Amygdala (tissue), 56 donors: Measurements from ENCODE around the gene GBGT1.
"Not testable (repeated sequence)": the region's sequence is repeated elsewhere in the genome, so short reads cannot be mapped to it uniquely, and the experiment has no call there.

Experiments
- DNase-seq, 56 donors: peaks; one replicate each; lab custom pipeline; 2025; lab: John Stamatoyannopoulos, UW

Gene GBGT1

GRCh38 chr9:133199648-133200321, 36.1 kb upstream of the GBGT1 start:
- peak in 5 of 56 donors; percentile 7 to 21 (median 10) for DNase-seq

DNA sequence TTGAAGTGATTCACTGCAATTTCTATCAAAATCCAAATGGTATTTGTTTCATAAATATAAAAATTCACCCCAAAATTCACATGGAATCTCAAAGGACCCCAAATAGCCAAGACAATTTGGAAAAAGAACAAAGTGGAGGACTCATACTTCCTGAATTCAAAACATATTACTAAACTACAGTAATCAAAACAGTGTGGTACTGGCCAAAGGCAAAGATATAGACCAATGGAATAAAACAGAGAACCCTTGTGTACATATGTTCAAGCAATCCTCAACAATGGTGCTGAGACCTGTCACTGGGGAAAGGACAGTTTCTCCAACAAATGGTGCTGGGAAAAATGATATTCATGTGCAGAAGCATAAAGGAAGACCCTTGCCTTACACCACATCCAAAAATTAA, 31.3 kb upstream of the GBGT1 start:
- no peak for DNase-seq

DNA sequence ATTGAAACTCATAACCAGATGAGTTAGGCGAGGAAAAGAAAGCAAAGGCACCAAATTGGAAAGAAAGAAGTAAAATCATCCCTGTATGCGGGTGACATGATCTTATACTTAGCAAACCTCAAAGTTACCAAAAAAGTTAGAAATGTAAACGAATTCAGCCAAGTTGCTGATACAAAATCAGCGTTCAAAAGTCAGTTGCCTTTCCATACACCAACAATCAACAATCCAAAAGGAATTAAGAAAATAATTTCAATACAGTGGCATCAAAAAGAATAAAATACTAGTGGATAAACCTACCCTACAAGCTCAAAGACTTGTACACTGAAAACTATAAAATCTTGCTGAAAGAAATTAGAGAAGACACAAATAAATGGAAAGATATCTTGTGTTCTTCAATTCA, 30.9 kb upstream of the GBGT1 start:
- no peak for DNase-seq

- no peak for DNase-seq
Measured at GRCh38 chr9:133191989-133192388, 28.3 kb upstream of the GBGT1 start.

- no peak for DNase-seq
Measured at GRCh38 chr9:133189826-133190225, 26.1 kb upstream of the GBGT1 start.

GRCh38 chr9:133188843-133189180, 25.1 kb upstream of the GBGT1 start:
- DNase-seq: no peak

DNA sequence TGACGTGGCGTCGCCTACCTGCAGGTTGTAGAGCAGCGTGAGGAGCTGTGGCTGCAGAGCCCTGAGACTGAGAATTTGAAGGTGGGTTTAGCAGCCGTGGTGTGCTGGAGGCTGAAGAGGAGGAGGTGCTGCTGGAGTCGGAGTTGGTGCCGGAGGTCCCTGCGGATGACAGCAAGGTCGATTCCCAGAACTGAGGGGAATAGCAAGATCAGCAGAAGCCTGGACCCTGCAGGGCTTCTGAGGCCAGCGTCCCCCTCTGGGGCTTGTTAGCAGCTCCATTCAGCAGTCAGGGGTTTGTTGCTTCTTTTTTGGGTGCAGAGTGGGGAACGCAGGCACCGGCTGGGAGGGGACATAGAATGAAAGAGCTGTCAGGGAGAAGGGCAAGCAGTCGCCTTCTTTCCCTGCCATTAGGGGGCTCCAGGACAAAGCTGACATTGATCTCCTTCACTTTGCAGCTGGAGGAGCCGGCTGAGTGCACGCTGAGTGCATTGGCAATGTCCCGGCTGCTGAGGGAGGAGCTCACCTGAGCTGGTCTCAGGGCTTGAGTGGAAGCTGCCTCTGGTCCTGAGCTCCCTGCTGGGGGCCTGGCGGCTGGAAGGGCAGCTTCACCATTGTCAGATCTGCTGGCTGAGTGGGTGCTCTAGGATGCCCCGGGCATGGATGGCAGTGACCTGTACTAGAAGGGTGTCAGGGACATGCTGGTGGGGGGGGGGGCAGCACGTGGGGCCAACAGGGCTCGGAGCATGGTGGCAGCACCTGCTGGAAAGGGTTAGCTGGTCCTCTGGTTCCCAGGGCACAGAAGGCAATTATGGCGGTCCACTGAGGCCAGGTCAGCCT, 24.5 kb upstream of the GBGT1 start:
- DNase-seq: peak in 2 of 56 donors; percentile 10 to 18

- DNase-seq: no peak
Measured at GRCh38 chr9:133187561-133188005, 23.9 kb upstream of the GBGT1 start.

- DNase-seq: no peak
Measured at GRCh38 chr9:133186736-133187135, 23.0 kb upstream of the GBGT1 start.

- DNase-seq: peak in 13 of 56 donors; percentile 3 to 57 (median 32)
Measured at GRCh38 chr9:133184971-133185370, 21.3 kb upstream of the GBGT1 start.

DNA sequence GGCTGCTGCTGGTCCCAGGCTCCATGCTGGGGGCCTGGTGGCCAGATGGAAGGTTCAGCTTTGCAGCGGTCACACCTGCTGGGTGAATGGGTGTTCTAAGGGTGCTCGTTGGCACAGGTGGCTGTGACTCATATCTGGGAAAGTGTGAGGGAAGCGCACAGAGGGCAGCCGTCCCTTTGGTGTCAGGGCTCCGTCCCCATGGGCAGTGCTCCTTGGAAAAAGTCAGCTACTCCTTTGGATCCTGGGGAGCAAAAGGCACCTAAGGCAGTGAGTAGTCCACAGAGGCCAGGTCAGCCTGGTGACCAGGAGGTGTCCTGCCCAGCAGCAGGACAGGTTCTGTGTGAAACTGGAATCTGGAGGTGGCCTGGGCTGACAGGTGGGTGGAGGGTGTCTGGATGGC, 18.4 kb upstream of the GBGT1 start:
- DNase-seq: no peak

DNA sequence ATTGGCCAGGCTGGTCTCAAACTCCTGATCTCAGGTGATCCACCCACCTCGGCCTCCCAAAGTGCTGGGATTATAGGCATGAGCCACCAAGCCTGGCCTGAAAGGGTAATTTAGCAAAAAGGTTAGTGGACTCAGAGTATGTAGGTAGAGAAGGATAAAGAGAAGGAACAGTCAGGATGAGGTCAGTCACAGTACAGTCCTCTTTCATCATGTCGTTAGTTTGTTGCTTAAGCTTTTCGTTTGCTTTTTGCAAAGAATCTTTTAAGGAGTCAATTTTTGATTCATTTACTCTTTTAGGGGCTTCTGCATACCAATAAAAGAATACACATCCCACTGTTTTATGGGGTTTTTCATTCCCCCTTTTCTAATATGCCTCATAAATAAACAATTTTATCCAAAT, 17.8 kb upstream of the GBGT1 start:
- no peak for DNase-seq

GRCh38 chr9:133180953-133181352, 17.2 kb upstream of the GBGT1 start:
- DNase-seq: no peak

DNA sequence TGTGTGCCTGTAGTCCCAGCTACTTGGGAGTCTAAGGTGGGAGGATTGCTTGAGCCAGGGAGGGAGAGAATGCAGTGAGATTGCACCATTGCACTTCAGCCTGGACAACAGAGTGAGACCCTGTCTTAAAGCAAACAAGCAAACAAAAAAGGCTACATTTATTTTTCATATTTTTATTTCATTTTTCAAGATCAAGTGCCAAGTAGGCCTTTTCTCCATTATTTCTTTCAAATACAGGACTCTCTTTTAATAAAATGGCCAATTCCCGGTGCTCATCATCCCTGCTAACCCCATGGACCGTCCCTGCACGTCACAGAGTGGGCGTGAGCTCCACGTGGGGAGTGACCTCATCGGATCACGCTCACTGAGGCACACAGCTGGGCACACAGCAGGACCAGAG, 9.3 kb upstream of the GBGT1 start:
- DNase-seq: no peak

DNA sequence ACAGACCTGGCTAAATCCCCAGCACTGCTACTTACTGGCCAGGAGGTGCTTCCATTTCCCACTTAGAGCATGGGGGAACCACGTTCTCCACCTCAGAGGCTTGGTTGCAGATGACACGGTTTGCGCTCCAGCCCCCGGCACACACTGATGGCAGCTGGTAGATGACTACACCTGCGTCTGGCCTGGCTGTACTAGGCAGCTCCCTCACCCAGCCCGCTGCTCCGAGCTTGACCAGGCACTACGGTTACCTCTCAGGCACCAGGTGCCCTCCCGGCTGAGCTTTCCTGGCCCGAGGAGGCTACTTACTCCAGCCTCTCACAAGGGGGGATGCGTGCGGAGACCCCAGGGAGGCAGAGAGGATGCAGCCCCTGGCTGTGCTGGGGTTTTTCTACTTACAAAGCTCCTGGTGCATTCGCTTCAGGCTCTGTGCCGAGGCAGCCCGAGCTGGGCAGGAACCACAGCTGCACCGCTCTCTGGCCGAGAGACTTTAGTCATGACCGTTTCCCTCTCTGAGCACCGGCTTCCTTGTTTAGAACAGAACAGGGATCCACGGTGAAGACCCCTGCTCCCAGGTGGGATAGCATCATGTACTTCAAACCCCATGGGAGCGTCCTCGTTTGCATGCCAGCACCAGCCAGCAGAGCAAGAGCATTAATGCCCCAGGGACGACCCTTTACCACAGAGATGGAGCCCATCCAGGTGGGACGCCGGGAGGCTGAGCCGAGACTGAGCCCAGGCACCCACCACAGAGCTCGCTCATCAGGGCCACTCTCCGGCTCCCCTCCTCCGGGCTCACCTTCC, 7.6 kb upstream of the GBGT1 start:
- no peak for DNase-seq

DNA sequence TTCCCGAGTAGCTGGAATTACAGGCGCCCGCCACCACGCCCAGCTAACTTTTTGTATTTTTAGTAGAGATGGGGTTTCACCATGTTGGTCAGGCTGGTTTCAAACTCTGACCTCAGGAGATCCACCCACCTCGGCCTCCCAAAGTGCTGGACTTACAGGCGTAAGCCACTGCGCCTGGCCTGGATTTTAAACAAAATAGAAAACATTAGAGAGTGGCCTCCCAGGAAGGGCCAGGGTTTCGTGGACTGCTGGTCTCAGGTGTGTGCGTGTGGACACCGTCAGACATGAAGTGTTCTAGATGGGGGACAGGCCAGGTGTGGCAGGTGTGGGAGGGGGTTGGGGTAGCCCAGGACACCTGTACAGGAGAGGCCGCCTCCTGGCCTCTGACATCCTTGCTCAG, 7.0 kb upstream of the GBGT1 start:
- no peak for DNase-seq

- DNase-seq: not testable (repeated sequence)
Measured at GRCh38 chr9:133169687-133170086, 6.0 kb upstream of the GBGT1 start.

DNA sequence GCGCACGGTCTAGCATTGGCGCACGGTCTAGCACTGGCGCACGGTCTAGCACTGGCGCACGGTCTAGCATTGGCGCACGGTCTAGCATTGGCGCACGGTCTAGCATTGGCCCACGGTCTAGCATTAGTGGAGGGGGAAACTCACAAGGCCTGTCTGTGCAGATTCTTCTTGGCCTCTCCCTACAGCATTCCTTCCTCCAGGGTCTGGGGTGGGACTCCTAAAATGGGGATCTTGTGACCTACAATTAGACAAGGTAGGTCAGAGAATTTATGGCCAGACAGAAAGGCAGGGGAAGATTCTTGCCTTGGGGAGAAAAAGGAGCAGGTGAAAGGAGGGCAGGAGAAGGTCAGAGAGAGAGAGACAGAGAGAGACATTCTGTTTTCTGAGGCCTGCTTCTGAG, 5.4 kb upstream of the GBGT1 start:
- DNase-seq: no peak

GRCh38 chr9:133168432-133168831, 4.7 kb upstream of the GBGT1 start:
- DNase-seq: no peak

GRCh38 chr9:133167769-133168168, 4.1 kb upstream of the GBGT1 start:
- no peak for DNase-seq

DNA sequence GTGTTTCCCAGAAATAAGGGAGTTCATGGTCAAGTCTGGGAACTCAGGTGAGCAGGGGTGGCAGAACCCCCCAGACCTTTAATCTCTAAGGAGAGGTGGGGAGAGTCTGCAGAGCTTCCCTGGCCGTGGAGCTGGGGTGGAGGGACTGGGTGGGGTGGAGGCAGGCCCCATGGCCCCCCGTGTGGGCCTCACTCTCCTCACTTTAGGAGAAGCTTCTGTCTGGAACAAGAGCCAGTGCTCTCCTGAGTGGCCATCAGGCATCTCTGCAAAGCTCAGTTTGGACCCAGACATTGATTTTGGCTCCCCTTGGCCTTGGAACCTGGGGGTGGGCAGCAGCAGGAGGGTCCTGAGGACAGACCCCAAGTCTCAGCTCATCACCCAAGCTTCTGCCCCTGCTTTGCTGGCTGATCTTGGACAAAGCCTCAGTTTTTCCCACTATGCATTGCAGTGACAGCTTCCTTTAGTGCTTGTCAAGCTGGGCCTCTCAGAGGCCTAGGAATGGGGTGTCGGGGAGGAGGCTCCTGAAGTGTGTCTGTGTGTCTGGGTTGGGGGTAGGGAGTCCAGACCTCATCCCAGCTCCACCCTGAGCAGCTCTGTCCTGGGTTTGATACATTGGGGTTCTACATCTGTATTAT, 3.5 kb upstream of the GBGT1 start:
- DNase-seq: no peak
